Measurements from ENCODE around the gene KLHDC3. TPM values are rescaled to one million over a fixed set of nuclear protein-coding genes. Genes with fewer than 3 reads are reported as not detected.

The KLHDC3 gene
- total and polyA plus RNA-seq, 10 of the 15 experiments (the other 5 are each of a cell fraction or from before 2014, with no cell fraction given): 2.4 to 102 (median 55.4) TPM

DNA sequence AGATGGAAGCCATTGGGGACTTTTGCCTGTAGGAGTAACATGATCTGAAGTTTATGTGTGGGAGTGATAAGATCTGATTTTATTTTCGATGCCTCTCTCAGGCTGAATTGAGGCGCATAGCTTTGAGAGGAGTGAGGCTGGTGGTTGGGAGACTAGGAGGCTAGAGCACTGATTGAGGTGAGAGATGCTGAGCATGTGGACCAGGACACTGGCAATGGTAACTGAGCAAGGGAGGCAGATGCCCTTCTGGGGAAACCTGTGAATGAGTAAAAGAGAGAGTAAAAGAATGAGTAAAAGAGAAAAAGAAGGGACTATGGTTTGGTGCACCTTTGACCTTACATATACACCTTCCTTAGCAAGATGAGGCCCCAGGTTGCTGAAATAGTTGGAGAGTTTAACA lies 10.4 kb downstream of the KLHDC3 start:
- no peak overlapping the region for H3K9ac ChIP-seq (ENCODE audit: control insufficient read depth, insufficient read depth, low read length)
- peaks cover 21% of the 10 kb centered on the region for H3K79me2 ChIP-seq (ENCODE audit: control insufficient read depth, insufficient read depth, low read length)
- RAD21 ChIA-PET (ENCODE audit: unreplicated experiment): interaction anchor here (1.2 to 1.4 kb wide), 2 partner anchors 10 to 41 kb away, joined by 3 to 4 read pairs; partner anchors contain the start of genes KLHDC3 and PPP2R5D
- FAIRE-seq: no peak
- intact Hi-C loops (cut with micrococcal nuclease; ENCODE audit: unreplicated experiment) (no loop called here), in situ Hi-C loops (cut with MboI) (no loop called here)
- H4K20me1 ChIP-seq (ENCODE audit: control insufficient read depth, insufficient read depth): peaks cover 3% of the 10 kb centered on the region; the same call in 1 of the 2 replicates
- POLR2A ChIA-PET: interaction anchor here (1.4 to 3.4 kb wide), 3 partner anchors 10 to 35 kb away, joined by 3 to 12 read pairs (median 9); partner anchors contain the start of genes KLC4, KLHDC3, MEA1 and MRPL2
- ATAC-seq: no peak
- peaks cover 14% of the 10 kb centered on the region for H3K4me1 ChIP-seq (ENCODE audit: control insufficient read depth, insufficient read depth, low read length)
- SMC1A ChIA-PET (ENCODE audit: uncharacterized antibody, unreplicated experiment): interaction anchor here (0.6 to 1.1 kb wide), 2 partner anchors 10 to 30 kb away, joined by 3 to 5 read pairs; partner anchors contain the start of genes KLHDC3 and MEA1
- H3K36me3 ChIP-seq (ENCODE audit: control insufficient read depth in 2 of 2, insufficient read depth in 2 of 2, low read length in 1 of 2): peaks cover 12 to 20% of the 10 kb centered on the region in 2 experiments
- no peak for TF ChIP-seq NR2C2 (IDR thresholded peaks at IDR 0.05; ENCODE audit: borderline replicate concordance, control insufficient read depth, insufficient read length, low read depth)
- no peak for TF ChIP-seq FOS (IDR thresholded peaks at IDR 0.05; ENCODE audit: borderline replicate concordance, extremely low read depth, insufficient read length)
- TF ChIP-seq, protein P1, sequence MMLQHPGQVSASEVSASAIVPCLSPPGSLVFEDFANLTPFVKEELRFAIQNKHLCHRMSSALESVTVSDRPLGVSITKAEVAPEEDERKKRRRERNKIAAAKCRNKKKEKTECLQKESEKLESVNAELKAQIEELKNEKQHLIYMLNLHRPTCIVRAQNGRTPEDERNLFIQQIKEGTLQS (IDR thresholded peaks at IDR 0.05; ENCODE audit: borderline replicate concordance, extremely low read depth, low read depth, low read length): no peak
- TF ChIP-seq PAX8 (IDR thresholded peaks at IDR 0.05): no peak
- no peak for TF ChIP-seq HDGF (IDR thresholded peaks at IDR 0.05)
- no peak for TF ChIP-seq SIX5 (IDR thresholded peaks at IDR 0.05; ENCODE audit: low read depth, low read length, severe bottlenecking)
- no peak for TF ChIP-seq TBL1XR1 (IDR thresholded peaks at IDR 0.05; ENCODE audit: low read depth, low read length)
- TF ChIP-seq, protein P2, sequence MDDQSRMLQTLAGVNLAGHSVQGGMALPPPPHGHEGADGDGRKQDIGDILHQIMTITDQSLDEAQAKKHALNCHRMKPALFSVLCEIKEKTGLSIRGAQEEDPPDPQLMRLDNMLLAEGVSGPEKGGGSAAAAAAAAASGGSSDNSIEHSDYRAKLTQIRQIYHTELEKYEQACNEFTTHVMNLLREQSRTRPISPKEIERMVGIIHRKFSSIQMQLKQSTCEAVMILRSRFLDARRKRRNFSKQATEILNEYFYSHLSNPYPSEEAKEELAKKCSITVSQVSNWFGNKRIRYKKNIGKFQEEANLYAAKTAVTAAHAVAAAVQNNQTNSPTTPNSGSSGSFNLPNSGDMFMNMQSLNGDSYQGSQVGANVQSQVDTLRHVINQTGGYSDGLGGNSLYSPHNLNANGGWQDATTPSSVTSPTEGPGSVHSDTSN (IDR thresholded peaks at IDR 0.05; ENCODE audit: insufficient replicate concordance, low read depth, low read length): no peak
- TF ChIP-seq, protein P3, sequence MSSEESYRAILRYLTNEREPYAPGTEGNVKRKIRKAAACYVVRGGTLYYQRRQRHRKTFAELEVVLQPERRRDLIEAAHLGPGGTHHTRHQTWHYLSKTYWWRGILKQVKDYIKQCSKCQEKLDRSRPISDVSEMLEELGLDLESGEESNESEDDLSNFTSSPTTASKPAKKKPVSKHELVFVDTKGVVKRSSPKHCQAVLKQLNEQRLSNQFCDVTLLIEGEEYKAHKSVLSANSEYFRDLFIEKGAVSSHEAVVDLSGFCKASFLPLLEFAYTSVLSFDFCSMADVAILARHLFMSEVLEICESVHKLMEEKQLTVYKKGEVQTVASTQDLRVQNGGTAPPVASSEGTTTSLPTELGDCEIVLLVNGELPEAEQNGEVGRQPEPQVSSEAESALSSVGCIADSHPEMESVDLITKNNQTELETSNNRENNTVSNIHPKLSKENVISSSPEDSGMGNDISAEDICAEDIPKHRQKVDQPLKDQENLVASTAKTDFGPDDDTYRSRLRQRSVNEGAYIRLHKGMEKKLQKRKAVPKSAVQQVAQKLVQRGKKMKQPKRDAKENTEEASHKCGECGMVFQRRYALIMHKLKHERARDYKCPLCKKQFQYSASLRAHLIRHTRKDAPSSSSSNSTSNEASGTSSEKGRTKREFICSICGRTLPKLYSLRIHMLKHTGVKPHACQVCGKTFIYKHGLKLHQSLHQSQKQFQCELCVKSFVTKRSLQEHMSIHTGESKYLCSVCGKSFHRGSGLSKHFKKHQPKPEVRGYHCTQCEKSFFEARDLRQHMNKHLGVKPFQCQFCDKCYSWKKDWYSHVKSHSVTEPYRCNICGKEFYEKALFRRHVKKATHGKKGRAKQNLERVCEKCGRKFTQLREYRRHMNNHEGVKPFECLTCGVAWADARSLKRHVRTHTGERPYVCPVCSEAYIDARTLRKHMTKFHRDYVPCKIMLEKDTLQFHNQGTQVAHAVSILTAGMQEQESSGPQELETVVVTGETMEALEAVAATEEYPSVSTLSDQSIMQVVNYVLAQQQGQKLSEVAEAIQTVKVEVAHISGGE (CRISPR knock-in tag; IDR thresholded peaks at IDR 0.05): no peak
- WGBS (ENCODE audit: insufficient coverage, insufficient replicate concordance, low lambda C conversion rate, missing lambda C conversion rate): 94% methylated on average over 2 of the region's 2 CpGs
- H3K27me3 ChIP-seq (replicated peaks in 1 of 2; ENCODE audit: control insufficient read depth in 2 of 2, insufficient read depth in 2 of 2, low read length in 1 of 2): no peaks in the 10 kb centered on the region
- TSS peak; percentile 41 for BruUV-seq (replicated peaks)
- CTCF ChIA-PET: interaction anchor here (1.1 kb wide), 1 partner anchor 11 kb away, joined by 3 read pairs; the partner anchor contains the start of genes KLHDC3 and MEA1
- no peak overlapping the region for H3K27ac ChIP-seq (ENCODE audit: control insufficient read depth, insufficient read depth)
- DNase-seq (ENCODE audit: low read depth, low spot score): no peak
- H3K4me2 ChIP-seq (ENCODE audit: control insufficient read depth, insufficient read depth): no peak overlapping the region
- H3K9me3 ChIP-seq (replicated peaks; ENCODE audit: control insufficient read depth, insufficient read depth, low read length): no peaks in the 10 kb centered on the region
- no peak overlapping the region for H3K4me3 ChIP-seq
- H2AFZ ChIP-seq (ENCODE audit: control insufficient read depth, low read depth, low read length): no peak overlapping the region

Data from GM12878 (cell line).